GM10266 (cell line): ENCODE data around the gene FBXL19.
"Not testable (repeated sequence)": the region's sequence is repeated elsewhere in the genome, so short reads cannot be mapped to it uniquely, and the experiment has no call there.

ENCODE experiments used
- DNase-seq: peaks from one replicate; pipeline ENCODE4 v3.0.0; 2012; ENCODE audit errors: extremely low spot score
- CTCF ChIP-seq: IDR thresholded peaks from 2 replicates; pipeline ENCODE4 v1.5.1; 2012; ENCODE audit warnings: mild to moderate bottlenecking, low read depth; ENCODE audit not compliant: control insufficient read depth, insufficient read depth; ENCODE audit errors: missing control alignments

The FBXL19 gene

GRCh38 chr16:30929167-30929566 is 5.8 kb downstream of the FBXL19 start:
- DNase-seq: no peak
- no peak for TF ChIP-seq CTCF

GRCh38 chr16:30930160-30930571 is 6.8 kb downstream of the FBXL19 start:
- DNase-seq: no peak
- TF ChIP-seq CTCF: no peak

GRCh38 chr16:30931068-30931650 is 7.8 kb downstream of the FBXL19 start:
- no peak for TF ChIP-seq CTCF
- no peak for DNase-seq

GRCh38 chr16:30934827-30935557 is 11.6 kb downstream of the FBXL19 start:
- TF ChIP-seq CTCF: peak; percentile 48
- DNase-seq: peak; percentile 58

- no peak for TF ChIP-seq CTCF
- DNase-seq: no peak
Observed at GRCh38 chr16:30937692-30938091, 14.3 kb downstream of the FBXL19 start.

- not testable (repeated sequence) for DNase-seq
Observed at GRCh38 chr16:30939571-30939970, 16.2 kb downstream of the FBXL19 start.

GRCh38 chr16:30941600-30942425 is 18.4 kb downstream of the FBXL19 start:
- TF ChIP-seq CTCF: peak; percentile 93
- DNase-seq: peak; percentile 92
